Measurements from ENCODE around the gene PTPN4.
"Not testable (repeated sequence)": the region's sequence is repeated elsewhere in the genome, so short reads cannot be mapped to it uniquely, and the experiment has no call there.

Gene PTPN4

DNA sequence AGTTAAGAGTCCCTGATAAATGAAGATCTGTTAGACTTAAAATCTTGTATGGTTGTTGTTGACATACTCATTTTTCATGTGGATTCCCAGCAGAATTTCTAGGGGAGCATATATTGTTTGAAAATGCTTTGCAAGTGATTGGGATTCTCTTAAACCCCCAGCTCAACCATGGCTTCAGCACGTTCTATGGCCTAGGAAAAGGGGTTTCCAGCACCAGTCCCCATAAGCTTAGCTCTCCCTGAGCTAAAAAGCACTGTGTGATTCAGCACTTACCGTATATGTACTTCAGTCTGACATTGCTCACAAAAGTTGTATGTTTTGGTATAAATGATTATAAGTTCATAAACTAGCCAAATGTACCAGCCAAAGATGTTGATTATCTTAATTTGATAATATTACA lies 173.1 kb downstream of the PTPN4 start:
- in situ Hi-C loops (cut with MboI; ENCODE audit: low sequenced_read_pairs): no loop called here

GRCh38 chr2:119934319-119934718 lies 174.6 kb downstream of the PTPN4 start:
- in situ Hi-C loops (cut with MboI; ENCODE audit: low sequenced_read_pairs): no loop called here

GRCh38 chr2:119937680-119938079 lies 178.0 kb downstream of the PTPN4 start:
- in situ Hi-C loops (cut with MboI; ENCODE audit: low sequenced_read_pairs): no loop called here

DNA sequence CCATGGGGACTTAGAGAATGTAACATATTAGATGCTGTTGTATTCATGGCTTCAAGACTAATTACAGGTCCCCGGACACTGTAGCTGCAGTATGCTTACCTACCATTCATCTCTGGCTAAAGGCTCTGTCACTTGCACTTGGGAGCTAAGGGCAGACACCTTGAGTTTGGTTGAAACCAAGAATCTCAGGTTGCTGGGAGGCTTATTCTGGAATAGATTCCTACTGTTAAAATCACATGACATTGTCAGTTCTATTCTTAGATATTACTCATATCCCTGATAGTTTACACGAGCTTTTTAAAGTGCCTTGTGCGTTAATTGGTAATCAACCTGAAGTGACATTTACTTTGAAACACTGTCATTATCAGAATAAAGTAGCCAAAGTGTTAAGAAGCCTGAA lies 180.2 kb downstream of the PTPN4 start:
- in situ Hi-C loops (cut with MboI; ENCODE audit: low sequenced_read_pairs): no loop called here

- in situ Hi-C loops (cut with MboI; ENCODE audit: low sequenced_read_pairs): no loop called here
These were observed 181.1 kb downstream of the PTPN4 start for GRCh38 chr2:119940856-119941255.

GRCh38 chr2:119941388-119941787 lies 181.7 kb downstream of the PTPN4 start:
- in situ Hi-C loops (cut with MboI; ENCODE audit: low sequenced_read_pairs): no loop called here

GRCh38 chr2:119941981-119942513 lies 182.3 kb downstream of the PTPN4 start:
- in situ Hi-C loops (cut with MboI; ENCODE audit: low sequenced_read_pairs): no loop called here

DNA sequence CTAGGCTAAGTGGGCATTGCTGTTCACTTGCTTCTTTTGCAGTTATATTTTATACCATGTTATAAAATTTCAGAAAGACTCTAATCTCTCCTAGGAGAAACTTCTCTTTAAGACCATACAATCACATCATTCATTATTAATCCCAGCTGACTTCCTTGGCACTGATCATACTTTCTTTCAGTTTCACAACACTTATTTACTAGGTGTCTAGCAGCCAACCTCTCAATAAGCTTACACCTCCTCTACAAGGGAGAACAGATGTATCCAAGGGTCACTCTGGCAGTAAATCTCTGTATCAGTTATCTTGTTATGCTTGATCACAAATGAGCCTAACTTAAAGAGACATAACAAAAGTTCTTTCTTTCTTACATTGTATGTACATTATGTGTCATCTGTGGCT lies 183.3 kb downstream of the PTPN4 start:
- in situ Hi-C loops (cut with MboI; ENCODE audit: low sequenced_read_pairs): no loop called here

- in situ Hi-C loops (cut with MboI; ENCODE audit: low sequenced_read_pairs): no loop called here
These were observed 187.8 kb downstream of the PTPN4 start for GRCh38 chr2:119947535-119947934.

GRCh38 chr2:119950966-119951365 lies 191.2 kb downstream of the PTPN4 start:
- in situ Hi-C loops (cut with MboI; ENCODE audit: low sequenced_read_pairs): no loop called here

- in situ Hi-C loops (cut with MboI; ENCODE audit: low sequenced_read_pairs): no loop called here
These were observed 199.0 kb downstream of the PTPN4 start for GRCh38 chr2:119958670-119959268.

DNA sequence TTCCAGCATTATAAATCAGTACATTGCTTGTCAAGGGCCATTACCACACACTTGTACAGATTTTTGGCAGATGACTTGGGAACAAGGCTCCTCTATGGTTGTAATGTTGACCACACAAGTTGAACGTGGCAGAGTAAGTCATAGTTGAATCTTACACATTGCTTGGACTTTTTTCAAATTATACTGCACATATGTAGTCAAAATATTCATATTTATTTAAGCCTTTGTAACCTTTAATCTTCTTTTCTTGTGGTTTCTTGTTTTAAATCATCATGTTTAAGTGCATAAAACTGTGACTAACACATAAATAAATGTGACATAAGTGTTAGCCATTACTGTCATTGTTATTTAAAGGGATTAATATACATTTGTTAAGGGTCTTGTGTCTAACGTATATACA lies 201.1 kb downstream of the PTPN4 start:
- in situ Hi-C loops (cut with MboI; ENCODE audit: low sequenced_read_pairs): no loop called here

DNA sequence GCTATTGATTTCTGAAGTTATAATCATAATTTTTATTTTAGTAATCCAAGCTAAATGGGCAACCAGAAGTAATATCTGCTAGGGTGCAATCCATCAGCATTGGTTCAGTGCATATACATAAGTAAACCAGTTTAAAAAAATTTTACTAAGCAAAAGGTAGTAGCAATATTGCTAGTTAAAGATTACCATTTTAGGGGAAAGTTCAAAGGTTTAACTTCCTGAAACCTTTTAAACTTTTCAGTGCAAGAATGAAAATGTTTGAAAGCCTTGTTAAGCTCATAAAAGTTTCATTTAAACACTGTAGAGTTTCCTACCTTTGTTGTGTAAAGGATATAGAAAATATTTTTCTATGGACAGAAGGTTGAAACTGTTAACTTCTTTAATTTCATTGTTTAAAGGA lies 222.2 kb downstream of the PTPN4 start:
- in situ Hi-C loops (cut with MboI; ENCODE audit: low sequenced_read_pairs): no loop called here

DNA sequence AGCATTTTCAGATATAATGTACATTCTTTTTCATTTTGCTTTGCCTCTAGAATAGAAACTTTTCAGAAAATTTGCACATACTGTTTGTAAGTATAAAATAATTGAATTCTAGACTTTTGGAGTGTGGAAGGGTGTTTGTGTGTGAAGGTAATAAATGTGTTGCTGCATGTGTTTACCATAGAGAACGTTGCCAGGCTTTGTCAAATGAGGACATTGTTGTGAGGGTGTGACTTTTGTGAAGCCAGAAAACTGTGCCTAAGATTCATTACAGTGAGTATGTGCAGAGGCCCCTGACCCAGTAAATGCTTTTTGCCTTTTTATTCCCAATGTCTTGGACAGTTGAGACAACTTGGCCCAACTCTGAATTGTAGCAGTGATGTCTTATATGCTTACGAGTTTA lies 222.8 kb downstream of the PTPN4 start:
- in situ Hi-C loops (cut with MboI; ENCODE audit: low sequenced_read_pairs): no loop called here

DNA sequence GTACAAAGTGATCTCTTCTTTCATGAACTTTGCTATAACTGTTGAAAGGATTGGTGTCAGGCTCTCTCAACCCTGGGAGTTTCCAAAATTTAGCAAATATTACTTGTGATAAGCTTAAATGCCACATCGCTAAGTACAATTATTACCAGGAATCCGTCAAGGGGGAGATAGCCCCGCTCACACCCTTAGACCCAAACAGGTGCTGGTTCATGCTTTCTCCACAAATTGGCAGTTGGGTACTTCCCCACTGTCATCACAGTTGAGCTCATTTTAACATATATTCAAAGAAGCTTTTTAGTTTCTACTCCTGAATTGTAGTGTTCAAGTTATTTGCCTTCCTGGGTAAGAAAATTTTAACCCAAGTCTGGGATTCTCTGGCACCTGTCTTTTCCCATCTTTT lies 223.4 kb downstream of the PTPN4 start:
- in situ Hi-C loops (cut with MboI; ENCODE audit: low sequenced_read_pairs): no loop called here

DNA sequence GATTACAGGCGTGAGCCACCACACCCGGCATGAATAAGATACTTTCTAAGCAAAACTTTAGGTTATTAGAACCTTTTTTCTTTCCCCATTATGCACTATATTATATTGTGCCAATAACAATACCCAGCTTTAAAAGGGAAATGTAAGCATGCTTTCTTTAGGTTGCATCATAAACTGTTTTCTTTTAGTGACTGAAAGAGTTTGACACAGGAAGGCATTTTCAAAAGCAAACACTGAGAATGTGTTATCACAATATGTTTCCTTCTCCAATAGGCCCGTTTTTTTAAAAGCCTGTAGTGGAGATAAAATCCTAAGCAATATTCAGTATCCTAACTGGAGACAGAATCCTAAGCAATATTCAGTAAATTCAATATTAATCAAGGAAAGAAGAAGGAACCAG lies 236.4 kb downstream of the PTPN4 start:
- in situ Hi-C loops (cut with MboI; ENCODE audit: low sequenced_read_pairs): no loop called here

GRCh38 chr2:119996896-119997891 lies 237.5 kb downstream of the PTPN4 start:
- in situ Hi-C loops (cut with MboI; ENCODE audit: low sequenced_read_pairs): not testable (repeated sequence)

DNA sequence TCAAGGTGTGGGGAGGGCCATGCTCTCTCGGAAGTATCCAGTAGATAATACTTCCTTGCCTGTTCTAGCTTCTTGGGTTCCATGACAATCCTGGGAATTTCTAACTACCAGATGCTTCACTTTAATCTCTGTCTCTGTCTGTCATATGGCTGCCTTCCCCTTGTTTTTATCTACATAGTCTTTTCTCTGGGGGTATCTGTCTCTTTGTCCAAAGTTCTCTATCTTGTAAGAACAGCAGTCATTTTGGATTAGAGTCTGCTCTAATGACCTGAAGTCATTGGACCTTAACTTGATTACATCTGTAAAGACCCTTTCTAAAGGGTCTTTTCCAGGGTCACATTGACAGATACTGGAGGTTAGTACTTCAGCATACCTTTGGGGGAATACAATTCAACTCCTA lies 241.7 kb downstream of the PTPN4 start:
- in situ Hi-C loops (cut with MboI; ENCODE audit: low sequenced_read_pairs): no loop called here

- in situ Hi-C loops (cut with MboI; ENCODE audit: low sequenced_read_pairs): no loop called here
These were observed 244.5 kb downstream of the PTPN4 start for GRCh38 chr2:120004254-120004653.

- in situ Hi-C loops (cut with MboI; ENCODE audit: low sequenced_read_pairs): no loop called here
These were observed 246.3 kb downstream of the PTPN4 start for GRCh38 chr2:120005834-120006521.

- in situ Hi-C loops (cut with MboI; ENCODE audit: low sequenced_read_pairs): no loop called here
These were observed 248.1 kb downstream of the PTPN4 start for GRCh38 chr2:120007851-120008250.

Measured in HL-60/S4 treated with retinoic acid at 250 ng/mL for 4 days and 3 days (cell line).